Right lobe of liver (tissue), 6 donors: ENCODE measurements around the gene COQ7. TPM values are rescaled to one million over a fixed set of nuclear protein-coding genes. Genes with fewer than 3 reads are reported as not detected.
A peak's percentile ranks its signal among the peaks of the same experiment; 100 is the strongest.

ENCODE experiments used
- ATAC-seq, 4 donors: fragments of 200-7000 bp; cut with Tn5 transposase; one replicate each; pipeline ENCODE4 v1.9.1; 2020; ENCODE audit warnings: mild to moderate bottlenecking in 4 of 4, moderate library complexity in 4 of 4
- DNase-seq, 3 donors: peaks; one replicate each; pipeline ENCODE4 v3.0.0-alpha.2; 2020
- H3K27ac ChIP-seq, 3 donors: fragments of 200-600 bp; one replicate each; pipeline ENCODE4 v1.8.0; 2022
- H3K27me3 ChIP-seq, 2 donors: fragments of 200-600 bp; one replicate each; pipeline ENCODE4 v1.8.0; 2022
- H3K36me3 ChIP-seq, 4 donors: fragments of 200-600 bp; sonication (generic) in 1 of 4; one replicate each; pipeline versions ENCODE4 v1.5.1 to v1.8.0; 2017 to 2022; ENCODE audit warnings: control low read depth in 1 of 4
- H3K4me1 ChIP-seq, 4 donors: fragments of 200-600 bp; sonication (generic) in 1 of 4; one replicate each; pipeline versions ENCODE4 v1.5.1 to v1.8.0; 2017 to 2022; ENCODE audit warnings: control low read depth in 1 of 4
- H3K4me3 ChIP-seq, 3 donors: fragments of 200-600 bp; one replicate each; pipeline ENCODE4 v1.8.0; 2022
- H3K9me3 ChIP-seq, 4 donors: fragments of 200-600 bp; sonication (generic) in 1 of 4; one replicate each; pipeline versions ENCODE4 v1.5.1 to v1.8.0; 2017 to 2022; ENCODE audit warnings: control low read depth in 1 of 4
- CTCF ChIP-seq, 4 donors: fragments of 200-600 bp in 3 of 4; fragments of 450-650 bp in 1 of 4; IDR thresholded peaks; one replicate each; pipeline versions ENCODE4 v1.5.1 to v1.8.0; 2016 to 2022; ENCODE audit warnings: antibody characterized with exemption in 4 of 4, mild to moderate bottlenecking in 2 of 4
- POLR2A ChIP-seq: fragments of 450-650 bp; IDR thresholded peaks from one replicate; pipeline ENCODE4 v1.6.1; 2017; ENCODE audit warnings: antibody characterized with exemption, mild to moderate bottlenecking
- WGBS: methylation state at CpG from one replicate; pipeline ENCODE4 v1.1.6; 2018; ENCODE audit warnings: low coverage, low lambda C conversion rate; ENCODE audit not compliant: insufficient coverage; ENCODE audit errors: missing lambda C conversion rate; 5-methylcytosine and 5-hydroxymethylcytosine counted together
- intact Hi-C, 2 donors: fragments of 100-400 bp; cut with DNase I; formaldehyde crosslinking; loops; one replicate each; pipeline versions ENCODE4 v1.11.2 to v1.14.1; 2022
- total RNA-seq, 6 experiments: library from RNA; depleted of rRNA in 2 of 6; stranded (reverse); fragments of >200 nt in 2 of 6; fragmentation: NEBNext Ultra II Directional in 3 of 6; extraction: Animal tissue kit (Norgen Biotek cat#: 25700) in 3 of 6; gene quantifications; one replicate each; pipeline versions ENCODE4 v1.1.0 to v1.2.4, GENCODE V29; 2016 to 2023
- donor health status: DM: no; HTN: yes; CAD: no.
- donor health status: DM: no; HTN: no; CAD: no.
- donor health status: DM: no; HTN: no; CAD: no.
- donor health status: DM: no; HTN: yes; CAD: no.
- donor health status: DM: no; HTN: yes; CAD: no.

The COQ7 gene
- total RNA-seq, 6 experiments from 2014 or later: 7.9 to 11.3 (median 9.9) TPM

DNA sequence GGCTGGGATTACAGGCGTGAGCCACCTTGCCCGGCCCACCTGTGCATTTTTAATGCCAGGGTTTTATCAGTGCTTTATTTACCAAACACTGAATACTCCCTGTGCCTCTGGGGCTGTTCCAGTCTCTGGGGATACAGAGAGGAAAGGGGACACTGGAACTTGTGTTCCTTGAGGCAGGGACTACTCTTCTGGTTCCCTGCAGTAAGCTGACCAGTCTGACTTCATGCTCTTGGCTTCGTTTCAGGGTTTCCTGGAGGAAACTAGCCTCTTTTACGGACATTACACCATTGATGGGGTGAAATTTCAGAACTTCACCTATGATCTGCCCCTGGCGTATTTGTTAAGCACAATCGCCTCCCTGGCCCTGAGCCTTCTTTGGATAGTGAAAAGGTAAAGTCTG is 37.4 kb upstream of the COQ7 start:
- Histone ChIP-seq H3K36me3 (no peaks in the 10 kb centered on the region), H3K27ac (no peak overlapping the region), H3K4me3 (no peak overlapping the region), H3K27me3 (no peaks in the 10 kb centered on the region), H3K4me1 (no peaks in the 10 kb centered on the region), H3K9me3 (no peaks in the 10 kb centered on the region)
- WGBS: 29% methylated on average over 4 of the region's 6 CpGs
- ATAC-seq: peak in 2 of 4 donors; percentile 35 to 42
- DNase-seq: no peak
- no peak for TF ChIP-seq POLR2A
- TF ChIP-seq CTCF (IDR thresholded peaks at IDR 0.05): no peak
- intact Hi-C loops: no loop called here

DNA sequence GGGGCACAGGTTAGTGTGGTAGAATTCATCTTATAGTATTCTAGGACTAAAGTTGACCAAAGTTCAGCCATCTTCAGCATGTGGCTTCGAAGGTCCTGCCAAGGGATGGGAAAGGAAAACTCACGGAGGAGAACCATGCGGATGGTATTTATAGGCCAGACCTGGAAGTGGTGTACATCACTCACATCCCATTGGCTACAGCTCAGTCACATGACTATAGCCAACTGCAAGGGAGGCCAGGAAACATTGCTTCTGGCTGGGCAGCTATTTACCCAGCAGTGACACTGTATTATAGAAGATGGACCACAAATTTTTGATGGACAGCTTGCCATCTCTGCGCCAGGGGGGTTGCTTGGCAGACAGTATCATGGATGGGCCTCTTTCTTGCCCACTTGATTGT is 35.7 kb upstream of the COQ7 start:
- TF ChIP-seq CTCF (IDR thresholded peaks at IDR 0.05): no peak
- TF ChIP-seq POLR2A: no peak
- Histone ChIP-seq H3K4me1 (no peaks in the 10 kb centered on the region), H3K36me3 (no peaks in the 10 kb centered on the region), H3K9me3 (no peaks in the 10 kb centered on the region), H3K27ac (no peak overlapping the region), H3K27me3 (no peaks in the 10 kb centered on the region), H3K4me3 (no peak overlapping the region)
- intact Hi-C loops: no loop called here
- ATAC-seq (no peak), DNase-seq (no peak)
- 69% methylated on average over 4 of the region's 4 CpGs for WGBS

DNA sequence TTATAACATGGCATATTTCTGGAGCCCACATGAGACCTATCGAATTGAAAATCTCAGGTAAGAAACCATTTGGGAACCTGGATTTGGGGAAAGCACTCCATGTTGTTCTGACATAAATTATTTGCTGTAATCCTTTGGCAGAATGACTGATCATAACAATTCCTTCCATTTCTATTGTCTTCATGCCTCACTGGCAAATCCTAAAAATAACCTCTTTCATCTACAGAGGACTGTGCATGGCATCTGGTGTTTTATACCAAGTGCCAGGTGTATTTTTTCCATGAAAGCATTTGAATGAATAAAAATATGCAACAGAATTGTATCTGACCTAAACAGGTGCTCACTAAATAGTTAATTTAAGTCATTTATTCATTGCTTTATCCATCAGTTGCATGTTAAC is 33.7 kb upstream of the COQ7 start:
- intact Hi-C loops: no loop called here

GRCh38 chr16:19040400-19040799 is 27.0 kb upstream of the COQ7 start:
- Histone ChIP-seq H3K27me3 (no peaks in the 10 kb centered on the region), H3K4me1 (no peaks in the 10 kb centered on the region), H3K36me3 (no peaks in the 10 kb centered on the region), H3K4me3 (no peak overlapping the region), H3K27ac (no peak overlapping the region), H3K9me3 (no peaks in the 10 kb centered on the region)
- 92% methylated on average over 2 of the region's 2 CpGs for WGBS
- ATAC-seq: no peak
- intact Hi-C loops: no loop called here
- no peak for TF ChIP-seq POLR2A
- no peak for DNase-seq

More for the DNA sequence above, 33.7 kb upstream of the COQ7 start:
- DNase-seq: no peak
- H3K4me3 ChIP-seq: no peak overlapping the region
- H3K27ac ChIP-seq: no peak overlapping the region
- no peaks in the 10 kb centered on the region for H3K4me1 ChIP-seq
- no peaks in the 10 kb centered on the region for H3K9me3 ChIP-seq
- H3K27me3 ChIP-seq: no peaks in the 10 kb centered on the region
- TF ChIP-seq POLR2A: no peak
- H3K36me3 ChIP-seq: no peaks in the 10 kb centered on the region
- ATAC-seq: no peak
- 86% methylated on average over 1 of the region's 1 CpG for WGBS

DNA sequence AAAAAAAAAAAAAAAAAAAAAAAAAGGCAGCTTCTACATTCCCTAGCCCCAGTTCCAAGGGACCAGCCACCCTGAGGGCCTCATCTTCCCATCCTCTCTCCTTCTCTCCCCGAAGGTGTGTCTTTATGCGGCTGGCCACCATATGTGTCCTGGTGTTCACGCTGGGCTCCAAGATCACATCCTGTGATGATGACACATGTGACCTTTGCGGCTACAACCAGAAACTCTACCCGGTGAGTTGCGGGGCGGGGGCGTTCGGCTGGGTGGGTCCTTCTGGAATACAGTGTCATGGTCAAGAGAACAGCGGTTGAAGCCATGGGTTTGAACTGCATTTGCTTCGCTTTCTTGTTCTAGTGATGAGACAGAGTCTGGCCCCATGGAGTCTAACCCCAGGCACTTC is 22.6 kb upstream of the COQ7 start:
- TF ChIP-seq CTCF (IDR thresholded peaks at IDR 0.05): no peak
- TF ChIP-seq POLR2A: no peak
- no peak overlapping the region for H3K27ac ChIP-seq
- WGBS: no CpG with 5 or more reads among the region's 11 CpGs
- ATAC-seq: no peak
- H3K27me3 ChIP-seq: no peaks in the 10 kb centered on the region
- H3K36me3 ChIP-seq: no peaks in the 10 kb centered on the region
- no peaks in the 10 kb centered on the region for H3K9me3 ChIP-seq
- H3K4me3 ChIP-seq: no peak overlapping the region
- no peak for DNase-seq
- H3K4me1 ChIP-seq: no peaks in the 10 kb centered on the region
- intact Hi-C loops: no loop called here

GRCh38 chr16:19046062-19046461 is 21.4 kb upstream of the COQ7 start:
- Histone ChIP-seq H3K9me3 (no peaks in the 10 kb centered on the region), H3K4me1 (no peaks in the 10 kb centered on the region), H3K27ac (no peak overlapping the region), H3K27me3 (no peaks in the 10 kb centered on the region), H3K4me3 (no peak overlapping the region), H3K36me3 (no peaks in the 10 kb centered on the region)
- 86% methylated on average over 1 of the region's 2 CpGs for WGBS
- TF ChIP-seq POLR2A (no peak), CTCF (IDR thresholded peaks at IDR 0.05) (no peak)
- no peak for DNase-seq
- ATAC-seq: no peak
- intact Hi-C loops: no loop called here
